IMR-90 (cell line): ENCODE results near the gene PRKD2. TPM values are rescaled to one million over a fixed set of nuclear protein-coding genes. Genes with fewer than 3 reads are reported as not detected.

Experiments used
- ATAC-seq: fragments of 200-7000 bp; cut with Tn5 transposase; 2 replicates; pipeline ENCODE4 v1.9.1; 2020; ENCODE audit warnings: low read depth, mild to moderate bottlenecking, moderate library complexity
- BruUV-seq: library from RNA; stranded (reverse); fragments of 400-500 nt; replicated peaks from 2 replicates; lab custom pipeline; 2021; lab: Mats Ljungman, UMichigan
- CTCF ChIA-PET: fragments of 300-600 bp; formaldehyde crosslinking; extraction: SDS; loops from one replicate; lab custom pipeline; 2021; ENCODE audit warnings: antibody characterized with exemption; lab: Yijun Ruan, JAX
- POLR2A ChIA-PET: fragments of 300-600 bp; sonication (Branson Sonifier 250); formaldehyde crosslinking; loops from one replicate; lab custom pipeline; 2022; ENCODE audit warnings: antibody characterized with exemption; ENCODE audit not compliant: unreplicated experiment; lab: Charles Lee
- DNase-seq: peaks from one replicate; pipeline ENCODE4 v3.0.0; 2013
- H2AFZ ChIP-seq: replicated peaks from 2 replicates; pipeline ENCODE3; 2013; ENCODE audit warnings: low read length, mild to moderate bottlenecking; ENCODE audit not compliant: poor library complexity
- H2AK5ac ChIP-seq: 2 replicates; pipeline ENCODE4 v1.6.1; 2013; ENCODE audit warnings: low read depth, low read length, inconsistent platforms
- H2AK9ac ChIP-seq: replicated peaks from 2 replicates; pipeline ENCODE3; 2013; ENCODE audit warnings: mild to moderate bottlenecking, low read depth, low read length, moderate library complexity; ENCODE audit not compliant: poor library complexity
- H2BK120ac ChIP-seq: 2 replicates; pipeline ENCODE4 v1.6.1; 2013; ENCODE audit warnings: low read depth, low read length, inconsistent platforms
- H2BK15ac ChIP-seq: 3 replicates; pipeline ENCODE4 v1.6.1; 2013; ENCODE audit warnings: low read depth, low read length, inconsistent platforms
- H2BK20ac ChIP-seq: 2 replicates; pipeline ENCODE4 v1.6.1; 2013; ENCODE audit warnings: low read depth, mild to moderate bottlenecking, inconsistent platforms, low read length, moderate library complexity
- H2BK5ac ChIP-seq: 2 replicates; pipeline ENCODE4 v1.6.1; 2013; ENCODE audit warnings: mild to moderate bottlenecking, low read depth, low read length, inconsistent platforms; ENCODE audit not compliant: poor library complexity, severe bottlenecking
- H3K14ac ChIP-seq: replicated peaks from 2 replicates; pipeline ENCODE4 v1.6.1; 2013; ENCODE audit warnings: low read depth, low read length, inconsistent platforms
- H3K18ac ChIP-seq: 2 replicates; pipeline ENCODE4 v1.6.1; 2013; ENCODE audit warnings: low read depth, low read length, control low read depth
- H3K23ac ChIP-seq: 2 replicates; pipeline ENCODE4 v1.6.1; 2013; ENCODE audit warnings: low read depth, low read length, inconsistent platforms
- H3K27ac ChIP-seq: 2 replicates; pipeline ENCODE4 v1.5.1; 2013; ENCODE audit warnings: mild to moderate bottlenecking, control low read depth, low read length; ENCODE audit not compliant: insufficient read depth
- H3K27me3 ChIP-seq: 2 replicates; pipeline ENCODE4 v1.6.1; 2013; ENCODE audit warnings: low read length; ENCODE audit not compliant: control insufficient read depth, insufficient read depth
- H3K36me3 ChIP-seq: 2 replicates; pipeline ENCODE4 v1.6.1; 2013; ENCODE audit warnings: low read length, mixed read lengths; ENCODE audit not compliant: control insufficient read depth, insufficient read depth
- H3K4ac ChIP-seq: 2 replicates; pipeline ENCODE4 v1.6.1; 2013; ENCODE audit warnings: low read depth, low read length, inconsistent platforms
- H3K4me1 ChIP-seq: 2 replicates; pipeline ENCODE4 v1.6.1; 2013; ENCODE audit warnings: low read length, mixed read lengths; ENCODE audit not compliant: control insufficient read depth, insufficient read depth
- H3K4me2 ChIP-seq: 2 replicates; pipeline ENCODE4 v1.6.1; 2013; ENCODE audit warnings: low read depth, mild to moderate bottlenecking, control low read depth, low read length, moderate library complexity
- H3K4me3 ChIP-seq: 2 replicates; pipeline ENCODE4 v1.5.1; 2013; ENCODE audit warnings: low read depth, mild to moderate bottlenecking, control low read depth, low read length, moderate library complexity; ENCODE audit not compliant: insufficient read depth
- H3K56ac ChIP-seq: 2 replicates; pipeline ENCODE4 v1.6.1; 2013; ENCODE audit warnings: low read length, inconsistent platforms; ENCODE audit not compliant: insufficient read depth; ENCODE audit errors: extremely low read depth
- H3K79me1 ChIP-seq, 2 experiments: 2 replicates each; pipeline ENCODE4 v1.6.1; 2013; ENCODE audit warnings: low read length in 2 of 2, inconsistent platforms in 1 of 2, low read depth in 1 of 2
- H3K9ac ChIP-seq: 2 replicates; pipeline ENCODE4 v1.6.1; 2013; ENCODE audit warnings: low read depth, low read length, control low read depth
- H3K9me1 ChIP-seq: 2 replicates; pipeline ENCODE4 v1.6.1; 2013; ENCODE audit warnings: low read length, inconsistent platforms; ENCODE audit not compliant: insufficient read depth
- H3K9me3 ChIP-seq: 2 replicates; pipeline ENCODE4 v1.6.1; 2013; ENCODE audit warnings: low read length; ENCODE audit not compliant: control insufficient read depth, insufficient read depth
- H4K20me1 ChIP-seq: 2 replicates; pipeline ENCODE4 v1.6.1; 2013; ENCODE audit warnings: low read length, inconsistent platforms; ENCODE audit not compliant: insufficient read depth
- H4K5ac ChIP-seq: 2 replicates; pipeline ENCODE4 v1.6.1; 2013; ENCODE audit warnings: mild to moderate bottlenecking, low read depth, low read length, control low read depth
- H4K8ac ChIP-seq, 2 experiments: 2 replicates each; pipeline ENCODE4 v1.6.1; 2013; ENCODE audit warnings: low read depth in 2 of 2, low read length in 2 of 2, control low read depth in 1 of 2, inconsistent platforms in 1 of 2
- H4K91ac ChIP-seq: 2 replicates; pipeline ENCODE4 v1.6.1; 2013; ENCODE audit warnings: low read depth, low read length, inconsistent platforms; ENCODE audit not compliant: insufficient read depth
- MAZ ChIP-seq: IDR thresholded peaks from 2 replicates; pipeline ENCODE4 v1.6.1; 2012; ENCODE audit warnings: low read depth, mild to moderate bottlenecking, low read length, improper control_type of control experiment, moderate library complexity, borderline replicate concordance
- WGBS, 2 experiments: methylation state at CpG; one replicate each; pipeline versions ENCODE4 v1.1.5 to v1.1.7; 2013; ENCODE audit warnings: missing lambda C conversion rate in 2 of 2; ENCODE audit not compliant: insufficient read length in 1 of 2; ENCODE audit errors: extremely low coverage in 2 of 2; 5-methylcytosine and 5-hydroxymethylcytosine counted together
- dilution Hi-C: fragments of 300-500 bp; cut with HindIII; formaldehyde crosslinking; loops from one replicate; pipeline ENCODE4 v1.14.3; 2018; ENCODE audit warnings: low sequenced_read_pairs; ENCODE audit not compliant: unreplicated experiment
- in situ Hi-C: fragments of 300-500 bp; cut with MboI; formaldehyde crosslinking; loops from 3 replicates; pipeline ENCODE4 v1.14.3; 2019; ENCODE audit warnings: low sequenced_read_pairs, inconsistent platforms, mixed read lengths
- intact Hi-C: fragments of 100-400 bp; cut with micrococcal nuclease; formaldehyde crosslinking; loops from 2 replicates; pipeline ENCODE4 v1.10.0; 2022
- polyA plus RNA-seq, 3 experiments: library from polyadenylated mRNA; depleted of rRNA; stranded (reverse); fragments of >200 nt; gene quantifications; 2 replicates each; pipeline ENCODE4 v1.2.3, GENCODE V29; 2012; ENCODE audit warnings: low replicate concordance in 1 of 3
- total RNA-seq: library from RNA; depleted of rRNA; stranded (reverse); fragments of >200 nt; gene quantifications from 2 replicates; pipeline ENCODE4 v1.2.3, GENCODE V29; 2012

The PRKD2 gene
- total and polyA plus RNA-seq, 2 of the 4 experiments (the other 2 are of a cell fraction) = 9.9 to 19.6 TPM

GRCh38 chr19:46687438-46688145 lies 29.3 kb downstream of the PRKD2 start:
- no peak overlapping the region for H3K14ac ChIP-seq
- dilution Hi-C loops = no loop called here
- no peaks in the 10 kb centered on the region for H3K9me3 ChIP-seq
- H3K79me1 ChIP-seq = peaks cover 4 to 7% of the 10 kb centered on the region in 2 experiments; a peak in 1 of 4 replicates
- H3K4ac ChIP-seq = no peak overlapping the region
- H3K4me1 ChIP-seq = no peaks in the 10 kb centered on the region
- no peak overlapping the region for H2BK120ac ChIP-seq
- ChIA-PET POLR2A (no interaction called here), CTCF (interaction anchor here (0.6 kb wide), 1 partner anchor 7 kb away, joined by 3 read pairs; no protein-coding TSS in a partner anchor)
- no peak overlapping the region for H2AK5ac ChIP-seq
- H2BK5ac ChIP-seq = no peak overlapping the region
- no peaks in the 10 kb centered on the region for H3K9me1 ChIP-seq
- no peak overlapping the region for H3K18ac ChIP-seq
- H2AK9ac ChIP-seq = no peak overlapping the region
- H3K27me3 ChIP-seq = no peaks in the 10 kb centered on the region
- no peak overlapping the region for H4K91ac ChIP-seq
- no peak for TF ChIP-seq MAZ
- H3K56ac ChIP-seq = no peak overlapping the region
- DNase-seq (no peak), ATAC-seq (no peak)
- no peak overlapping the region for H3K4me2 ChIP-seq
- H3K27ac ChIP-seq = no peak overlapping the region
- intact Hi-C loops = no loop called here
- no peak overlapping the region for H2BK20ac ChIP-seq
- no peaks in the 10 kb centered on the region for H4K20me1 ChIP-seq
- H2BK15ac ChIP-seq = no peak overlapping the region
- no peak overlapping the region for H3K9ac ChIP-seq
- H3K36me3 ChIP-seq = peaks cover 74% of the 10 kb centered on the region
- H4K5ac ChIP-seq = no peak overlapping the region
- H3K23ac ChIP-seq = no peak overlapping the region
- BruUV-seq = no TSS peak
- no peak overlapping the region for H2AFZ ChIP-seq
- no peak overlapping the region for H3K4me3 ChIP-seq
- H4K8ac ChIP-seq = no peak overlapping the region
- 95% methylated on average over 4 of the region's 6 CpGs; no CpG with 5 or more reads in 1 of the 2 experiments for whole genome bisulfite sequencing, 2 experiments
- in situ Hi-C loops = no loop called here
